ENCODE data around the gene CDH23. TPM values are rescaled to one million over a fixed set of nuclear protein-coding genes. Genes with fewer than 3 reads are reported as not detected.

Gene CDH23
- total and polyA plus RNA-seq, 7 donors: 1.00 to 3.8 (median 1.9) TPM

DNA sequence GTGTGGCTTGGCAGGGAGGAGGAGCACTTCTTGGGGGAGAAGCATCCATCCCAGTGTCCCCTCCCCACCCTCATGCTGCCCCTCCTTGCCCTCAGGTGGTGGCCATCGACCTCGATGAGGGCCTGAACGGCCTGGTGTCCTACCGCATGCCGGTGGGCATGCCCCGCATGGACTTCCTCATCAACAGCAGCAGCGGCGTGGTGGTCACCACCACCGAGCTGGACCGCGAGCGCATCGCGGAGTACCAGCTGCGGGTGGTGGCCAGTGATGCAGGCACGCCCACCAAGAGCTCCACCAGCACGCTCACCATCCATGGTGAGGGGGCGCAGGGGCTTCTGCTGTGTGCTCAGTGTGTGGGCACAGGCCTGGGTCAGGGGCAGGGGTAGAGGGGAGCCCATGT is 308.1 kb downstream of the CDH23 start:
- no peak overlapping the region for H3K4me3 ChIP-seq
- H3K9me3 ChIP-seq: no peaks in the 10 kb centered on the region
- intact Hi-C loops (cut with DNase I): loop anchor here in 1 of 2 donors (5.0 kb wide), 2 partner anchors 323 to 388 kb away; partner anchors contain the start of gene SLC29A3
- no peaks in the 10 kb centered on the region for H3K36me3 ChIP-seq (ENCODE audit: insufficient read depth in 1 of 2, low read depth in 1 of 2)
- no peak for DNase-seq
- peaks cover 8% of the 10 kb centered on the region for H3K4me1 ChIP-seq
- no peak for ATAC-seq
- no peaks in the 10 kb centered on the region for H3K27me3 ChIP-seq (ENCODE audit: insufficient read depth in 3 of 3, low read length in 2 of 3)
- 94 to 96% (median 95%) methylated on average over 18 of the region's 18 CpGs for WGBS, 3 donors
- H3K27ac ChIP-seq: no peak overlapping the region
- TF ChIP-seq, protein P1, sequence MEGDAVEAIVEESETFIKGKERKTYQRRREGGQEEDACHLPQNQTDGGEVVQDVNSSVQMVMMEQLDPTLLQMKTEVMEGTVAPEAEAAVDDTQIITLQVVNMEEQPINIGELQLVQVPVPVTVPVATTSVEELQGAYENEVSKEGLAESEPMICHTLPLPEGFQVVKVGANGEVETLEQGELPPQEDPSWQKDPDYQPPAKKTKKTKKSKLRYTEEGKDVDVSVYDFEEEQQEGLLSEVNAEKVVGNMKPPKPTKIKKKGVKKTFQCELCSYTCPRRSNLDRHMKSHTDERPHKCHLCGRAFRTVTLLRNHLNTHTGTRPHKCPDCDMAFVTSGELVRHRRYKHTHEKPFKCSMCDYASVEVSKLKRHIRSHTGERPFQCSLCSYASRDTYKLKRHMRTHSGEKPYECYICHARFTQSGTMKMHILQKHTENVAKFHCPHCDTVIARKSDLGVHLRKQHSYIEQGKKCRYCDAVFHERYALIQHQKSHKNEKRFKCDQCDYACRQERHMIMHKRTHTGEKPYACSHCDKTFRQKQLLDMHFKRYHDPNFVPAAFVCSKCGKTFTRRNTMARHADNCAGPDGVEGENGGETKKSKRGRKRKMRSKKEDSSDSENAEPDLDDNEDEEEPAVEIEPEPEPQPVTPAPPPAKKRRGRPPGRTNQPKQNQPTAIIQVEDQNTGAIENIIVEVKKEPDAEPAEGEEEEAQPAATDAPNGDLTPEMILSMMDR (IDR thresholded peaks at IDR 0.05): no peak

DNA sequence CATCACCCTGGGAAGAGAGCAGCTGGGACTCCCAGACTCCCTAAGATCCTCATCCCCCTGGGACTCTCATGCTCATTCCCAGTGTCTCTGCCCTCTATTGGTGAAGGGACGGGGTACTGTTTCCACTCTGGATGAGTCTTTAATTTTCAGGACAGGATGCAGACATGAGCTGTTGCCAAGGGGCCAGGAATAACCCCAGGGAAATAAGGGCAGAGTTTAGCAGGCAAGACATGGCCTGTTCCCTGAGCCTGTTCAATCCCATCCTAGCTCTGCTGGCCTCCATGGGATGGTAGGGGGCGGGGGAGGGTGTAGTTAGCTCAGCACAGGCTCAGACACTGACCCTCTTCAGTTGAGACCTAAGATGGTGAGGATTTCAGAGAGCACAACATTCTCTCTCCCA is 308.9 kb downstream of the CDH23 start:
- intact Hi-C loops (cut with DNase I): loop anchor here in 1 of 2 donors (5.0 kb wide), 2 partner anchors 323 to 388 kb away; partner anchors contain the start of gene SLC29A3
- TF ChIP-seq, protein P1 (IDR thresholded peaks at IDR 0.05): no peak
- Histone ChIP-seq H3K36me3 (ENCODE audit: insufficient read depth in 1 of 2, low read depth in 1 of 2) (no peaks in the 10 kb centered on the region), H3K9me3 (no peaks in the 10 kb centered on the region), H3K4me1 (peaks cover 6% of the 10 kb centered on the region), H3K27me3 (ENCODE audit: insufficient read depth in 3 of 3, low read length in 2 of 3) (no peaks in the 10 kb centered on the region), H3K4me3 (no peak overlapping the region), H3K27ac (no peak overlapping the region)
- DNase-seq (no peak), ATAC-seq (no peak)
- 61 to 78% (median 67%) methylated on average over 2 of the region's 2 CpGs for WGBS, 3 donors

DNA sequence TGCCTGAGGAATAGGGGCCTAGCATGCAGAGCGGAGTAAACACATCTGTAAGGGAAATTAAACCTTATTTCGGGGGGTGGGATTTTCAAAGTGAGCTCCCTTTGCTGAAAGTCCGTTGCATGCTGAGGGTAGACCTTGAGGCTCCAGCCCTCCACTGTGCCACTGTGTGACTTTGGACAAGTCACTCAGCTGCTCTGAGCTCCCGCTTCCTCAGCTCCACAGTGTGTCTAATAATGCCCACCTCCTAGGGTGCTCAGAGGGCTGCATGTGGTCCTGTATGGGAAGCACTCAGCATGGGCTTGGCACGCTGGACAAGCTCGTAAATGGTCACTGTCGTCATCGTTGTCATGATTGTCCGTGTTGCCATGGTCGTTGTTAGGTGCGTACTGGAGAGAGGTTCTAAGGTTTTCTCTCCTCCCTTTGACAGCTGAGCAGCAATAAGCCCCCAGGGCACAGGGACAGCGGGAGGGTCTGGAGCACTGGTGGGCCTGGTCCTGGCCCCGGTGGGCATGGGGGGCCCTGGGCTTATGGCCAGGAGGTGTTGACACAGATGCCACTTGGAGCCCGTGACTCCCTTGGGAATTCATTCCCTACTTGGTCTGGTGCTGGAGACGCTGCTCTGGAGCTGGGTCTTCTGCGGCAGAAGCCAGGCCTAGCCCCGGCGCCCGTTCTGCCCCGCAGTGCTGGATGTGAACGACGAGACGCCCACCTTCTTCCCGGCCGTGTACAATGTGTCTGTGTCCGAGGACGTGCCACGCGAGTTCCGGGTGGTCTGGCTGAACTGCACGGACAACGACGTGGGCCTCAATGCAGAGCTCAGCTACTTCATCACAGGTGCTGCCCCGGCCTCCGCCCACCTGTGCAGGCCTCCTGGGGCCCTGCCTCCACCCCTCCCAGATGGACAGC is 309.7 kb downstream of the CDH23 start:
- Histone ChIP-seq H3K27me3 (ENCODE audit: insufficient read depth in 3 of 3, low read length in 2 of 3) (no peaks in the 10 kb centered on the region), H3K4me3 (no peak overlapping the region), H3K4me1 (no peaks in the 10 kb centered on the region), H3K36me3 (ENCODE audit: insufficient read depth in 1 of 2, low read depth in 1 of 2) (no peaks in the 10 kb centered on the region), H3K27ac (no peak overlapping the region), H3K9me3 (no peaks in the 10 kb centered on the region)
- no peak for DNase-seq
- TF ChIP-seq, protein P1 (IDR thresholded peaks at IDR 0.05): no peak
- intact Hi-C loops (cut with DNase I): loop anchor here in 1 of 2 donors (5.0 kb wide), 2 partner anchors 324 to 389 kb away; partner anchors contain the start of gene SLC29A3
- ATAC-seq: no peak
- WGBS, 3 donors: 90% methylated on average over 35 of the region's 35 CpGs

DNA sequence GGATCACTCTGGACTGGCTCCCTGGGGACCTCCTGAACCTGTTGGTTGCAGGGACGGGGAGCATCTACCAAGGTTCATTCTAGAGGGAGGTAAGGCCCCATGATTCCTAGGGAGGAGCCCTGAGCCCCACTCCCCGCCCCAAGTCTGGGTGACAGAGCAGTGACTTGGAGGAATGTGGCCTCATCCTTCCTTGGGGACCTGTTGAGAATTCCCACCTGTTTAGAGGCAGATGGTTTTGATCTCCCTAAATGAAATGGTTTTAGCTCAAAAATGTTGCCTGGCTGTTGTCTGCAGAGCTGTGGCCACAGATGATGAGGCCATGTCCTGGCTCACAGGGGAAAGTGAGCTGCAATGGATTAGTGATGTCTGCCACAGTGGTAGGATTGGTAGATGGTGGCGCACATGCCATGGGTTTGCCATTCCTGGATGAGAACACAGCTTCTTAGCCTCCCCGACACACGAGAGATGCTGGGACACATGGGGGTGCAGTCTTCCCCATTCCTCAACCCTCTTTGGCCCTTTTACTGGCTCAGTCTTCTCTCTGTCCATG is 310.6 kb downstream of the CDH23 start:
- TF ChIP-seq, protein P1 (IDR thresholded peaks at IDR 0.05): no peak
- Histone ChIP-seq H3K36me3 (ENCODE audit: insufficient read depth in 1 of 2, low read depth in 1 of 2) (no peaks in the 10 kb centered on the region), H3K4me3 (no peak overlapping the region), H3K27ac (no peak overlapping the region), H3K27me3 (ENCODE audit: insufficient read depth in 3 of 3, low read length in 2 of 3) (no peaks in the 10 kb centered on the region), H3K4me1 (no peaks in the 10 kb centered on the region), H3K9me3 (no peaks in the 10 kb centered on the region)
- ATAC-seq (no peak), DNase-seq (no peak)
- intact Hi-C loops (cut with DNase I): loop anchor here in 1 of 2 donors (5.0 kb wide), 2 partner anchors 325 to 390 kb away; partner anchors contain the start of gene SLC29A3
- WGBS, 3 donors: 91 to 99% (median 92%) methylated on average over 5 of the region's 5 CpGs

Measured in psoas muscle (tissue), 8 donors.